Neural progenitor cell (in vitro differentiated cells): ENCODE results near the gene S100A10. TPM values are rescaled to one million over a fixed set of nuclear protein-coding genes. Genes with fewer than 3 reads are reported as not detected.

Source experiments
- DNase-seq: peaks from one replicate; pipeline ENCODE4 v3.0.0-alpha.2; 2016; ENCODE audit warnings: low spot score
- H2AFZ ChIP-seq: fragments of 200-600 bp; sonication (generic); replicated peaks from 2 replicates; pipeline ENCODE4 v1.6.1; 2016; ENCODE audit warnings: antibody characterized with exemption
- H3F3A ChIP-seq: fragments of 200-600 bp; sonication (generic); 2 replicates; pipeline ENCODE4 v1.6.1; 2016; ENCODE audit warnings: antibody characterized with exemption, low read depth
- H3K27ac ChIP-seq: fragments of 200-600 bp; sonication (generic); 2 replicates; pipeline ENCODE4 v1.5.1; 2016; ENCODE audit warnings: mild to moderate bottlenecking
- H3K27me3 ChIP-seq: fragments of 200-600 bp; sonication (generic); 2 replicates; pipeline ENCODE4 v1.6.1; 2016; ENCODE audit warnings: mild to moderate bottlenecking, moderate library complexity
- H3K36me3 ChIP-seq: fragments of 200-600 bp; sonication (generic); 2 replicates; pipeline ENCODE4 v1.5.1; 2016
- H3K4me1 ChIP-seq: fragments of 200-600 bp; sonication (generic); 2 replicates; pipeline ENCODE4 v1.6.1; 2016; ENCODE audit warnings: mixed run types
- H3K4me2 ChIP-seq: fragments of 200-600 bp; sonication (generic); 2 replicates; pipeline ENCODE4 v1.6.1; 2016
- H3K4me3 ChIP-seq: fragments of 200-600 bp; sonication (generic); 2 replicates; pipeline ENCODE4 v1.5.1; 2016
- H3K79me2 ChIP-seq: fragments of 200-600 bp; sonication (generic); 2 replicates; pipeline ENCODE4 v1.6.1; 2016; ENCODE audit warnings: low read depth
- H3K9ac ChIP-seq: fragments of 200-600 bp; sonication (generic); 2 replicates; pipeline ENCODE4 v1.6.1; 2016
- H3K9me3 ChIP-seq: fragments of 200-600 bp; sonication (generic); 2 replicates; pipeline ENCODE4 v1.5.1; 2016; ENCODE audit warnings: low read depth
- H4K20me1 ChIP-seq: fragments of 200-600 bp; sonication (generic); 2 replicates; pipeline ENCODE4 v1.6.1; 2016; ENCODE audit warnings: low read depth
- H3K27ac Mint-ChIP-seq: 3 replicates; pipeline ENCODE4 v1.8.0; 2021; ENCODE audit warnings: mixed read lengths
- H3K27me3 Mint-ChIP-seq: 2 replicates; pipeline ENCODE4 v1.8.0; 2022; ENCODE audit warnings: low read depth, mild to moderate bottlenecking, inconsistent platforms, moderate library complexity, mixed read lengths; ENCODE audit not compliant: insufficient read depth
- H3K36me3 Mint-ChIP-seq: 3 replicates; pipeline ENCODE4 v1.8.0; 2021; ENCODE audit warnings: mixed read lengths
- H3K4me1 Mint-ChIP-seq: 3 replicates; pipeline ENCODE4 v1.8.0; 2021; ENCODE audit warnings: mixed read lengths
- H3K4me3 Mint-ChIP-seq: 3 replicates; pipeline ENCODE4 v1.8.0; 2021; ENCODE audit warnings: mild to moderate bottlenecking, moderate library complexity, mixed read lengths
- H3K9me3 Mint-ChIP-seq: 3 replicates; pipeline ENCODE4 v1.8.0; 2020; ENCODE audit warnings: mixed read lengths
- CTCF ChIP-seq: fragments of 200-600 bp; sonication (generic); IDR thresholded peaks from 2 replicates; pipeline ENCODE4 v1.5.1; 2017; ENCODE audit warnings: antibody characterized with exemption, mild to moderate bottlenecking
- EZH2 ChIP-seq: fragments of 200-600 bp; sonication (generic); IDR thresholded peaks from 2 replicates; pipeline ENCODE4 v1.6.1; 2017; ENCODE audit warnings: antibody characterized with exemption, mild to moderate bottlenecking, moderate library complexity
- EZH2phosphoT487 ChIP-seq: fragments of 200-600 bp; sonication (generic); IDR thresholded peaks from 2 replicates; pipeline ENCODE4 v1.6.1; 2017; ENCODE audit warnings: antibody characterized with exemption
- total RNA-seq: library from RNA; depleted of rRNA; stranded (reverse); fragments of >200 nt; gene quantifications from 2 replicates; pipeline ENCODE4 v1.2.3, GENCODE V29; 2015; ENCODE audit warnings: low replicate concordance

S100A10 gene
- total RNA-seq, 1 donor from 2014 or later, result 0.54 TPM

- Histone ChIP-seq H4K20me1 (no peaks in the 10 kb centered on the region), H3K79me2 (no peaks in the 10 kb centered on the region), H3K36me3 (no peaks in the 10 kb centered on the region), H3K4me1 (no peaks in the 10 kb centered on the region), H3K27ac (no peak overlapping the region), H3K27me3 (peaks cover 43% of the 10 kb centered on the region), H3F3A (no peaks in the 10 kb centered on the region), H3K4me2 (no peak overlapping the region), H3K9ac (no peak overlapping the region), H3K9me3 (no peaks in the 10 kb centered on the region), H3K4me3 (no peak overlapping the region), H2AFZ (no peak overlapping the region)
- Mint-ChIP-seq H3K4me3 (no peak overlapping the region), H3K9me3 (no peaks in the 10 kb centered on the region), H3K27me3 (peaks cover 15% of the 10 kb centered on the region), H3K36me3 (no peaks in the 10 kb centered on the region), H3K27ac (no peak overlapping the region), H3K4me1 (peaks cover 3% of the 10 kb centered on the region)
- no peak for TF ChIP-seq EZH2phosphoT487
- TF ChIP-seq CTCF, result peak; percentile 91
- DNase-seq, result peak; percentile 76
These were observed 8.2 kb upstream of the S100A10 start for GRCh38 chr1:152001631-152002584.

GRCh38 chr1:152000964-152001630 lies 7.4 kb upstream of the S100A10 start:
- Histone ChIP-seq H3K4me2 (no peak overlapping the region), H2AFZ (no peak overlapping the region)
- H3K27ac Mint-ChIP-seq, result no peak overlapping the region

GRCh38 chr1:151998611-151999362 lies 5.1 kb upstream of the S100A10 start:
- Mint-ChIP-seq H3K27ac (no peak overlapping the region), H3K36me3 (no peaks in the 10 kb centered on the region), H3K27me3 (peaks cover 29% of the 10 kb centered on the region), H3K4me1 (peaks cover 9% of the 10 kb centered on the region), H3K9me3 (no peaks in the 10 kb centered on the region), H3K4me3 (no peak overlapping the region)
- Histone ChIP-seq H3K27ac (no peak overlapping the region), H4K20me1 (peaks cover 15% of the 10 kb centered on the region), H3K9ac (no peak overlapping the region), H3F3A (peaks cover 19% of the 10 kb centered on the region), H3K27me3 (peaks cover 65% of the 10 kb centered on the region), H3K4me1 (peaks cover 5% of the 10 kb centered on the region), H3K9me3 (no peaks in the 10 kb centered on the region), H3K79me2 (no peaks in the 10 kb centered on the region), H2AFZ (no peak overlapping the region), H3K4me3 (no peak overlapping the region), H3K36me3 (no peaks in the 10 kb centered on the region), H3K4me2 (no peak overlapping the region)
- TF ChIP-seq EZH2, result no peak
- TF ChIP-seq CTCF, result no peak
- TF ChIP-seq EZH2phosphoT487, result no peak
- no peak for DNase-seq

More at GRCh38 chr1:152000964-152001630, 7.4 kb upstream of the S100A10 start:
- H3K4me3 ChIP-seq, result no peak overlapping the region
- H3K4me1 ChIP-seq, result no peaks in the 10 kb centered on the region
- Mint-ChIP-seq H3K36me3 (no peaks in the 10 kb centered on the region), H3K27me3 (peaks cover 16% of the 10 kb centered on the region), H3K4me1 (peaks cover 3% of the 10 kb centered on the region), H3K9me3 (no peaks in the 10 kb centered on the region), H3K4me3 (no peak overlapping the region)
- no peaks in the 10 kb centered on the region for H3K79me2 ChIP-seq
- no peaks in the 10 kb centered on the region for H3K9me3 ChIP-seq
- H3K27ac ChIP-seq, result no peak overlapping the region
- no peaks in the 10 kb centered on the region for H3K36me3 ChIP-seq
- H4K20me1 ChIP-seq, result no peaks in the 10 kb centered on the region
- no peak for TF ChIP-seq EZH2phosphoT487
- no peak for TF ChIP-seq CTCF
- no peak for TF ChIP-seq EZH2
- no peak overlapping the region for H3K9ac ChIP-seq
- peaks cover 49% of the 10 kb centered on the region for H3K27me3 ChIP-seq
- DNase-seq, result no peak
- no peaks in the 10 kb centered on the region for H3F3A ChIP-seq
